GM18867 (cell line): ENCODE measurements around the gene FMNL1.

Experiments
- ATAC-seq: cut with Tn5 transposase; IDR thresholded peaks from one replicate; pipeline ENCODE4 v1.9.1; 2021; ENCODE audit warnings: mild to moderate bottlenecking, moderate library complexity; ENCODE audit not compliant: unreplicated experiment

The FMNL1 gene

DNA sequence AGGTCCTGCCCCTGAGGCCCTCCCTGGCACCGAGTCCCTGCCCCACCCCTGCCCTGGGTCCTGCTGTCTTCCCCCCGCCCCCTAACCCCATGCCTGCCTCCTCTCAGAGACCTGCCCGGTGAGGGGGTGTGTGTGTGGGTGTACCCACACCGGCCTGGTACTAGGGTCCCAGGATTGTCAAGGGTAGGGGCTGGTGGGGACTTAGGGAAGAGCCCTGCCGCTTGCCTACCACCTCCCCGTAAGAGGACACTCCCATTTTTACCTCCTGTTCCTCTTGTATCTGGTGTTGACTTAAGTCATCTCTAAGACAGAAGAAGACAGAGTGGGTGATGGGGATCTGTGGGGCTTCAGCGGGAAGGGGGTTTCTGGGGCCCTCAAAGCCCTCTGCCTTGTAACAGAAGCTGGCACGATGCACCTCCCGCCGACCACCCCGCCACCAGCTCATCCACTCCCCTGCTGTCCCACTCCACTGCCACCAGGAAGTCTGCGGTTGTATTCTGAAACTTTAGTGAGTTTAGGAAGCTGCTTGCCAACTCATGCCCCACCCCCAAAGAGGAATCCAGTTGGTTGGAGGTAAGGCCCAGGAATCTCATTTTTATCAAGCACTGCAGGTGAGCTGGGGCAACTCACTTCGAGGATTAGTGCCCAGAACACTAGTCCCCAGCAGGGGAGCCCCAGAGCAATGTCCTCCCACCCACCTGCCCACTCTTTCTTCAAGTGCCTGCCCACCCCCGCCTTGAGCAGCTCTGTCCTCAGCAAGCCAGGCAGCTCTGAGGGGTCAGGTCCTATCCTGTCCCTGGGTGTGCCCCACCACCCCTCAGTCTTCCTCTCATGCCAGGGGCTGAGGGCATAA is 34.7 kb downstream of the FMNL1 start:
- ATAC-seq = no peak

DNA sequence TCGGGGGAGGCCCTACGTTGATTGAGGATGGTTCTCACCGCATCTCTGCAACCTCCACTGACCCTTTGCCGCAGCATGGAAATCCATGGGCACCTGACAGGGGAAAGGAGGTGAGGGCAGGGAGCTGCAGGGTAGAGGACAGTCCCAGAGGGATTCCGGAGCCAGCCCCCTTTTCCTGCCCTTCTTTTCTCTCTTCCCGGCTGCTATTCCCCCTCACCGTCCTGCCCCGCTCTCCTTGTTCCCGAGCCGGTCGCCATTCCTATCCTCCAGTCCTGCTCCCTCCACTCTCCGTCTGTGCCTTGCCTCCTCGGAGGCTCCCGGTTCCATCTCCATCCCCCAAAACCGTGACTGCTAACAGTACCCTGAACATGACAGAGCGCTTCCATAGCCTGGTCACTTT is 35.4 kb downstream of the FMNL1 start:
- no peak for ATAC-seq

DNA sequence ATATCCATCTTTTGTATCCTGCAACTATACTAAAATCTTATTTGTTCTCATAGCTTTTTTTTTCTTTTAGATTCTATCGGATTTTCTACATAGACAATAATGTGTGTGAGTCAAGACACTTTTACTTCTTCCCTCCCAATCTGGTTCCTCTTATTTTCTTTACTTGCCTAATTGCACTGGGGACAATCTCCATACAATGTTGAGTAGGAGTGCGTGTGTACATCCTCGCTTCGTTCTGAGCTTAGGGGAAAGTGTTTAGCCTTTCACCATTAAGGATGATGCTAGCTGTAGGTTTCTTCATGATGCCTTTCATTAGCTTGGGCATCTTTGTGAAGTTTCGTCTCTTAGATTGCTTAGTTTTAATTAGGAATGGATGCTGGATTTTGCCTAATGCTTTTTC is 37.3 kb downstream of the FMNL1 start:
- ATAC-seq = no peak

DNA sequence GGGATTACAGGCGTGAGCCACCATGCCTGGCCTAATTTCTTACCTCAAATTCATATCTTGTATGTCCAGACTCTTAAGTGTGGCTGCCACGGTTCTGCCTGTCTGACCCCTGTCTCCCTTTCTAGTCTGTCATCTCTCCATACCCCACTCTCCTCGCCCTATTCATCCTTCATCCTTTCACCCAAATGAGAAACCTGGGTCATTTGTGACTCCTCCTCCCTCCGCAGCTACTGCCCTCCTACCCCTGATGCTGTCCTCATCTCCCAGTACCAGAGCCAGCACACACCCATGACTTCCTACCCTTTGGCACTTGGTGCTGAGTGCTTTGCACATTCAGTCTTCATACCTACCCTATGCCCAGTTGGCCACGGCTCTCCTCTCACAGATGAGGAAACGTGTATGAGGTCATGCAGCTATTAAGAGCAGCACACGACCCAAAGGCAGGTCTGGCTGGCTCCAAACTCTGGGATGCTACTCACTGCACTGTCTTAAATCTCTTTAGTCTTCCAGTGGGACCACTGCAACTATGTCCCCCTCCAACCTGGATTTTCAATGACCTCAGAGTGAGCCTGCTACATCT is 38.6 kb downstream of the FMNL1 start:
- ATAC-seq = no peak

DNA sequence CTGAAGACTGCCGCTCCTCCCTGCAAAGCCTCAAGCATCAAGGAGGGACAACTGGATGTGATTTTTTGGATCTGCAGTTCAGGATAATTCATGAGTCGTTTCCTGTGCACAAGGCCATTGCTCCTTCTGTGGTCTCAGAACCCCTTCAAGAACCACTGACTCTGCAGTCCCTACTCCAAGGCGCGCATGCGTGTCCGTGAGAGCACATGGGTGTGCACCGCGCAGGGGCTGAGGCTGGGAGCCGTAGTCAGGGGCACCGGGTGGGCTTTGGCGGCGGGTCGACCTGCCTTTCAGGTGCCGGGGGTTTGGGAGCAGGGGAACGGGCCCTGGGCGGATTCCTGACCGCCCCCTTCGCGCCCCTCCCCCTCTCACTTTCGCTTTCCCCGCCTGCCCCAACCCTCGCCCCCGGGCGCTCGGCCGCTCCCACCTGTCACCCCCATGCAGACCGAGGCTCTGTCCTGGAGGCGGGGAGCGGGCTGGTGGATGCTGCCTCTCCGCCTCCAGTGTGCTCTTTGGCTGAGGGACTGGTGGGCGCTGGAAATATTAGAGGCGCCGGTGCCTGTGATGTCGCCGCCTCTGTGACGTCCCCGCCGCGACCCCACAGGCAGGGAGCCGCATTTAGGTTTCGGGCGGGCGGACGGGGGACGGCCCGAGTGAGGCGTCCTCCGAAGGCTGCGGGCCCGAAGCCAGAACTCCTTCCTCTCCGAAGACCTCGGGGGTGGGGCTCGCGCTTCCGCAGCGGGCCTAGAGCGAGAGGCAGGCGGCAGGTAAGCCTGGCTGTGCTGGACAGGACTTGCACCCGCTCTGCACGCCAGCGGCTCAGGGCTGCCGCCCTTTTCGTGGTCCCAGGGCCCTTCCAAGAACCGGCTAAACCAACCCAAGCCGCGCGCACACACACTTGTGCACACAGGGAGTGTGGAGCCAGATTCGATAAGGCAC is 40.2 kb downstream of the FMNL1 start, which contains the start of gene SPATA32:
Gene SPATA32, minus strand, starts transcription at position 518 of the 939 bp plus-strand sequence. Its CDS starts 78 bp downstream, at position 440.
- ATAC-seq = no peak

DNA sequence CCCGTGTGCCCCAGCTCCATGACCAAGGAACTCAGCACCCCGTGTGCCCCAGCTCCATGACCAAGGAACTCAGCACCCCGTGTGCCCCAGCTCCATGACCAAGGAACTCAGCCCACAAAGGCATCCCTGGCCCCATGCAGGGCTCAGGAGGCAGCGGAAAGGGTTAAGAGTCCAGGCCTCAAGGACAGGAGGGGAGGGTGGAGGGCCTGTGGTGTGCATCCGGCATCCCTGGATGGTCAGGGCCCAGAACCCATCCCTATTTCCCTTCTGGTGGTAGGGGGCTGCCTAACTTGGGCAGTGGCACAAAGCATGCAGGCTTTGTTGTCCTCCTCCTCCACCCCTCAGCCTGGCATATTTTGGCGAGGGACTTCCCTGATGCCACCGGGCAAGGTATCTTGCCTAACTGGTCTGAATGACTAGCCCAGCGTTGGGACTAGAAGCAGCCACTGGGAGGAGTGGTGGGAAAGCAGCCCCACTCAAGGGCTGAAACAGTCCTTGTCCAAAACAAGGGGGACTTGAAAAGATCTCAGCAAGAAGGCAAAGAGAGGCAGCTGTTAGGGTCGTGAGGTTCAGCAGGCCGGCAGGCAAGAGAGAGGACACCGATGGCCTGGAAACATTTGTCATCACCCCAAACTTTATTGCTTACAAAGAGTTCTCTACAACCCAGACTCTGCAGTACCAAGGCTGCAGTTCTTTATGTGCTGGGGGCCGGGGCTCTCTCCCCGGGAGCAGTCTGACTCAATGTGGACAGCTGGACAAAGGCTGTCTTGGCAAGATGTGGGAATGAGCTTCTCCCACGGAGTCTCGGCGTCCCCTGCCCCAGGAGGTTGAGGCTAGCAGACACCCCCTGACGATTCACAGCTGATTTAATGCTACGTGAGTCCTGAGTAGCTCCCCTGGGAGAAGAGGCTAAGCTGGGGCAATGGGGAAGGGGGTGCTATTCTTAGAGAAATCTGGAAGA is 41.1 kb downstream of the FMNL1 start:
- ATAC-seq = no peak

DNA sequence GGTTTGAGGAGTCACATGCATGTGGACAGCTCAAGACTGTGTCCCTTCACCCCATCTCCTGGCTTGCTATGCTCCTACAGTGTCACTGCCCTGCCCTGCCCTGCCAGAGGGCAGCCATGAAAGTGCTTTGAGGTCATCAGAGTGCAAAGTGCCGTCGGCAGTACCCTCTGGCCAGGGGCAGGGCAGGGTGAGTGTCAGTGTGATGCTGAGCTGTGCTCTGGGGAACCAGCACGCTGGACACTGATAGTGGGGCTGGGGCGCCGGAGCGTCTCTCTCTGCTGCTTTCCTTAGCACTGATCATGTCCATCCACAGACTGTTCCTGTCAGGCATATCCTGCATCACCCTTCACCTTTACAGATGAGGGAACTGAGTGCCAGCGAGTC is 41.8 kb downstream of the FMNL1 start:
- ATAC-seq = no peak

DNA sequence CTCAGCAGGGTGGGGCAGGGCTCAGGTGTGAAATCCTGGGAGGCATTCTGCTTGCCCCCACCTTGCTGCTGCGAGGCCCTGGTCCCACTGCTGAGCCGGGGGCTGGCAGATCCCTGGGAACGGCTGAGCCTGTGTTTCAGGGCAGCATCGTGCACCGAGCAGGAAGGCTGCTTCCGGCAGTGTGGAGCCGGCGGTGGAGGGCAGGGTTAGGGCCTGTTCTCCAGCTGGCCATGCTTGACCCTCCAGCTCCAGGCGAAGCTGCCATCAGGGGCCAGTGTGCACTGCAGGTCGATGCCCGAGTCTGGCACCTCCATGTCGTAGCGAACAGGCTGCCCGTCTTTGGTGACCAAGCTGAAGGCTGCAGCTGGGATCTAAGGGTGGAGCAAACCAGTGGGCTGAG is 42.7 kb downstream of the FMNL1 start:
- no peak for ATAC-seq

DNA sequence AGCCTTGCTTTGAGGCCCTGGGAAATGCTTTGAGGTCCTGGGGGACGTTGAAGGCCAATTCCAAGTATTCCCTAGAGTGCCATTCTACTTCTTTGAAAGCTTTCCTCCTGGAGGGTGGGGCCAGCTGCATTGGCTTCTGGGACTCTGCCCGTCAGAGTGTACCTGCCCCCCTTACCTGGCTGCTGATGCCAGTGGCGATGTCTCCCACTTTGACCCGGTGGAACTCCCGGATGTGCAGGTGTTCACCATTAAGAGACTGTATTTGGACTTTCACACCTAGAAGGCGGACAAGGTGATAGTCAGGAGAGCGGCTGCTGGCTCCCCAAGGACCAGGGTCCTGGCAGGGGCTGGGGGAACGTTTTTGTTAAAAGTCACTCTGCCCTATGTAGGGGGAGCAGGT is 43.3 kb downstream of the FMNL1 start:
- ATAC-seq = no peak

DNA sequence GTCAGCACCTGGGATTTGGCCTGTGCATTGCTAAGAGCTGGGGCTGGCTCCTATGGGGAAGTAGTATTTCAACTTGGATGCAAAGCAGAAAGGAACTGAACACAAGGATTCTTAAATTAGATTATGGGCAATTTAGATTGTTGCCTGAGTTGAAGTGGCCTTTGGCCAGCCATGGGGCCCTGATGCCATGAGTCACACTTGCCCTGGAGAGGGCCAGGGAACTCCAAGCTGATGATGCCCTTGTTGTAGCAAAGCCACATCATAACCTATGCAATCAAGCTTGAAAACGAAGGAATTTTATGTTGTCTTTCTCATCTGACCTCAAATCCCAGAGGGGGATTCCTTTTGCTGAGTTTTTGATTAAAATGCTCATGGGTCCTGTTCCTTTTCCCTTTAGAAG is 44.1 kb downstream of the FMNL1 start:
- ATAC-seq = no peak

DNA sequence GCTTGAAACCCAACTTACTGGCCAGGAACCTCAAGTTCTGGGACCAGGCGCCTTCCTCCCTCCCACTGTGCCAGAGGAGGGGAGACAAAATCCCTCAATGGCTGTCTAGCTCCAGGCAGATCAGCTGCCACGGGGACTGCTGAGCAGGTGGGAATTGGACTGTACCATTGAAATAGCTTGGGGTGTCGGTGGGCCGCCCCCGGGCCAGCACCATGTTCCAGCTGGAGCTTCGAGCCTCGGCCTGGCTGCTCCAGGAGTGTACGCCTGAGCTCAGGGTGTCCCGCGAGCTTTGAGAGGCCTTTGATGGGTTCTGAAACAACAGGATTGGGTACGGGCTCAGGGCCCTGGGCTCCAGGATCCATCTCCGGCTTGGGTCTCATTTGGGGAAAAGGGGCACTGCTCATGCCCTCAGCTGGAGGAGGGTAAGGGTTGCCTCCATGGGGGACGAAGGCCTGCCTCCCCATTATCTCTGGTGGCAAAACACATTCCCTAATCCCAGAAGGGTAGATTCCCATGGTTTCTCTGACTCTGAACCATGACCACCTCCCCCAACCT is 44.8 kb downstream of the FMNL1 start:
- no peak for ATAC-seq

DNA sequence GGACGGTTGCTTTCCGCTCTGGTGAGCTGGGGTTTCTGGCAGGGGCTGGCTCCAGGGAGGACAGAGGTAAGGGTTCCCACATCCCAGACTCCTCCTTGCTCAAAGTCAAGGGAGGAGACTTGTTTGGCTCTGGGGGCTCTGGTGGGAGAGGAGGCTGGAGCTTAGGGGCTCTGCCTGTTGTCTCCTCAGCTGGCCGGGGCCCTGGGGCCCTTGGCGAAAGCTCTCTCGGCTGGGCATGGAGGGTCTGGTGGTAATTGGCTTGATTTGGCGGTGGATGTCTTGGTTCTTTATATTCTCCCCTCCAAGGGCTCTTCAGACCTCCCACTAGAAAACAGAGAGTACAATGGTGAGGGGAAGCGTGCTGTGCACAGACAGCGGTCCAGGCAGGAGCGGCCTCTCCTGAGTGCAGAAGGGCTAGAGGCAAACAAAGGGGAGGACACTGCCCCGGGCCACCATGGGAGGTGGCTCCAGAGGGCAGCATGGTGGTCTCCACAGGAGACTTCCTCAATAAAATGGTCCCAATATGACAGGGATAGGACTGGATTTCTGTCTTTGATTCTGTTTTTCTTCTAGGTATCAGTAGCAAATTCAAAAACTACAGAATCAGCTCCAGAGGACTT is 45.9 kb downstream of the FMNL1 start:
- ATAC-seq = no peak

DNA sequence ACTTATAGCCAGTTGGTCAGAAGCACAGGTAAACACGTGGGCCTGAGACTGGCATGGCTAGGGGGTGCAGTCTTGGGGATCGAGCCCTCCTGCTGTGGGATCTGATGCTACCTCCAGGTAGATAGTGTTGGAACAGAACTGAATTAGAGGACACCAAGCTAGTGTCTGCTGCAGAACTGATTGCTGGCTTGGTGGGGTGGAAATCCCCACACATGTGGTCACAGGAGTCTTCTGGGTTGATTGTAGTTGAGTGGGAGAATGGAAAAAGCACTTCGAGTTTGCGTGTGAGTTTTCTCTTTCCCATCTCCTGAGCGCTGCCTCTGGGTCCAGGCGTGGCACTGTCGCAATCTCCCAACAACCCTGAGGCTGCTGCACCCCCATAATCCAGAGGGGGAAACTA is 48.2 kb downstream of the FMNL1 start:
- no peak for ATAC-seq

DNA sequence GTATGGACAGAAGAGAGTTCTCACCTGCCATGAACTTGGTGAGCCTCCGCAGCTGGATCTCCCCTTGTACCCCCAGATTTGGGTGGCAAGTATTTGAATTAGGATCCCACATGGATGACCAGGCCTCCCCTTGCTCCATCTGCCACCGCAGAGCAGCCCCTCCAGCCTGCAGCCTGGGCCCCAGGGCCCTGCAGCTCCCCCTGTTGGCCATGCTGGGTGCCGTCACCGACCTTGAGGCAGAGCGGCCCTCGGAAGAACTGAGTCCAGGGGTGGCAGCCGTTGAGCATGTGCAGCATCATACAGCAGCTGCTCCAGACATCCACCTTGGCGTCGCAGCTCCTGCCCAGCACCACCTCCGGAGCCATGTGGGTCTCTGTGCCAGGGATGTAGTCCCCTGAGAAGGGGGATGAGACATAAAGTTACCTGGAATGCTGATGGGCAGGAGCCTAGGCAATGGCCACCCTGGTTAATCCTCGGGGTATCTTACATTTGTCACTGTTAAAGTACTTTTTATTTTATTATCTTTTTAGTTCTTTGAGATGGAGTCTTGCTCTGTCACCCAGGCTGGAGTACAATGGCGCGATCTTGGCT is 49.2 kb downstream of the FMNL1 start:
- no peak for ATAC-seq

DNA sequence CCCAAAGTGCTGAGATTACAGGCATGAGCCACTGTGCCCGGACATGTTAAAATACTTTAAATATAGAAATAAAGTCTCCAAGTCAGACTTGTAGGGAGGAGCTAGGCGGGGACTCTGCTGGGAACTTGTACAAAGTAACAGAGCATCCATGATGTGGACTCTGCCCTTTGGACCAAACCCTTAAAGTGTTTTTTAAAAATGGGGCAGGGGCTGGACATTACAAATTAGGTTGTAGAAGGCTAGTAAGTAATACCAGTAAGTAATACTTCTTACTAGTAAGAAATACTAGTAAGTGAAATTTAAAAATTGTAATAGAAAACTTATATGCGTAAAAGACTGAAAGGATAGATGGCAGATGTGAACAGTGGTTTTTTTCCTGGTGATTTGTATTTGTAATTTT is 49.9 kb downstream of the FMNL1 start:
- no peak for ATAC-seq

DNA sequence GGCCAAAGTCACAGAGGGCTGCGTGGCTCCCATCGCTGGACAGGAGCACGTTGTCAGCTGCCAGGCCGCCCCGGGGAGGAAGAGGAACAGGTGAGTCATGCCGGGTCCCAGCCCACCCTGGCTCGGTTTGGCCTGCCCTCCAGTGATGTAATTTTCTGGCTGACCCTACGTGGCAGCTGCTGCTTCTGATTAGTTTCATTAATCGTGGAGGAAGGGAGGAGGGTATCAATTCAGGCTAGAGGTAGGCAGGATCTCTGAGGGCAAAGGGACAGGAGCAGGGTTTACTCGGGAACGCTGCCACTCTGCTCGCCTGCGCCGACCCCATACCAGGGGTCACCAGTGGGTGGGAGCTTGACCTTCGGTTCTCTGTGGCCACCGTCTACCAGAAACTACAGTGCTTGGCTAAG is 51.9 kb downstream of the FMNL1 start:
- no peak for ATAC-seq

DNA sequence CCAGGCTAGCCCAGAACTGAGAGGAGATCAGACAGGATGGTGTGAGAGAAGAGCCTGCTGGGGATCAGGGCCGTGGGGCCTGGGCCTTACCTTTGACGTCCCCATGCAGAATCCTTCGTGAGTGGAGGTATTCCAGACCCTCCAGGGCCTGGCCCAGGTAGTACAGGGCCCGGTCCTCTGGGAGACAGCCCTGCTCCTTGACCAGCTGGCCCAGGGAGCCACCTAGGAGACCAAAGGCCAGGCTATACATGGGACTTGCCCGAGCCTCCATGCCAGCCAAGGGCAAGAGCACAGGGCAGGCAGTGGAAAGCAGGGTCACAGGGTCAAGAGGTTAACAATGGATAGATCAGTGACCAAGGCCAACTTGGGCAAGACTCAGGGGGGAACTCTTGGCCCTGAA is 52.3 kb downstream of the FMNL1 start:
- ATAC-seq = no peak

DNA sequence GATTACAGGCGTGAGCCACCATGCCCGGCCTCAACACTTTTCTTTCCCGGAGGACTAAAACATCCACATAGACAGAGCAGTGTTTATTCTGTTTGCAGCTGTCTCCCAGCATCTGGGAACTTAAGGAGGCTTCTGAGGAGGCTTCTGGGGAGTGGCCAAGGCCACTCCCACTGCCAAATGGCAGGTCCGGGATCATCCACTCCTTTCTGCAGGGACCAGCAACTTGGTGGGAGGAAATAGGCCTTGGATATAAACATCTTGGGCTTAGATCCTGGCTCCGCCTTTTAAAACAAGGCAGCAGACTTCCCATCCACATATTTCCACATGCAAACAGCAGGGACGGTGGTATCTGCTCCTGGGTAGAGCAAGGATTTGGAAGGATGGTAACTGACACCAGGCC is 54.3 kb downstream of the FMNL1 start:
- ATAC-seq = no peak

DNA sequence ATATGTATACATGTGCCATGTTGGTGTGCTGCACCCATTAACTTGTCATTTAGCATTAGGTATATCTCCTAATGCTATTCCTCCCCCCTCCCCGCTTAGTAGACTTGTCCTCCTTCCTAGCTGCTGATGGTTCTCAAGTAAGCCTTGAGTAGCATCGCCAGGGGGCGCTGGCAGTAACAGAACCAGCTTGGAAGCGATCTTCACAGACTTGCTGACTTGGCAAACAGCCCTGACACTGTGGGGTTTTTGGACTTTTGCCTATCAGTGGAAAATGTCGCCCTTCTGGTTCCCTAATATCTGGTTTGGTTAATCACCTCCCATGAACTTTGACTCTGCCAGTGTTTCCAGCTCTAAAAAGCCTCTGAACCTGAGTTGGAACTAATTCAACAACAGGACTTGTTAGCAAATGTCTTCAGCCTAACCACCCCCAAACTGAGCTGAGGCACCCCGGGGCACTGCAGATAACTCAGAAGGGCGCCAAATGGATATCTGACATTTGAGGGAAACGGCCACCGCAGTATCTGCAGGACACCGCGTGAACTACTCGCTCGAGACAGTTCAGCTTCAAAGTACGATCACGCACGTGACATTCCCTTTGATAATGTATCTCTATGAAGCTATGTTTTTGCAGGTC is 55.6 kb downstream of the FMNL1 start:
- ATAC-seq = peak; percentile 53
